Loucy (cell line): Measurements from ENCODE around the gene PCDHGA3.

Experiments used
- H2AFZ ChIP-seq: fragments of 200-600 bp; sonication (generic); 2 replicates; pipeline ENCODE4 v1.6.0; 2016; ENCODE audit warnings: antibody characterized with exemption, mild to moderate bottlenecking, low read length, moderate library complexity
- H3F3A ChIP-seq: fragments of 200-600 bp; 2 replicates; pipeline ENCODE4 v1.6.0; 2016; ENCODE audit warnings: antibody characterized with exemption, low read depth, mild to moderate bottlenecking
- H3K27me3 ChIP-seq: fragments of 200-600 bp; sonication (generic); 2 replicates; pipeline ENCODE4 v1.6.1; 2014; ENCODE audit warnings: low read length, mild to moderate bottlenecking; ENCODE audit not compliant: insufficient read depth, poor library complexity, severe bottlenecking
- H3K36me3 ChIP-seq: fragments of 200-600 bp; sonication (generic); 2 replicates; pipeline ENCODE4 v1.6.1; 2016; ENCODE audit warnings: low read length; ENCODE audit not compliant: insufficient read depth
- H3K4me1 ChIP-seq: fragments of 200-600 bp; sonication (generic); 2 replicates; pipeline ENCODE4 v1.5.1; 2014; ENCODE audit warnings: low read length, mild to moderate bottlenecking; ENCODE audit not compliant: insufficient read depth, poor library complexity, severe bottlenecking
- H3K4me2 ChIP-seq: fragments of 200-600 bp; sonication (generic); 2 replicates; pipeline ENCODE4 v1.6.0; 2014; ENCODE audit warnings: antibody characterized with exemption, low read length, low read depth, mild to moderate bottlenecking; ENCODE audit not compliant: poor library complexity, severe bottlenecking
- H3K4me3 ChIP-seq: fragments of 200-600 bp; sonication (generic); 2 replicates; pipeline ENCODE4 v1.5.1; 2014; ENCODE audit warnings: low read length, mild to moderate bottlenecking, mixed read lengths; ENCODE audit not compliant: poor library complexity, severe bottlenecking
- H3K79me2 ChIP-seq: fragments of 200-600 bp; sonication (generic); 2 replicates; pipeline ENCODE4 v1.6.1; 2014; ENCODE audit warnings: low read length; ENCODE audit not compliant: insufficient read depth
- H3K9ac ChIP-seq: fragments of 200-600 bp; sonication (generic); 2 replicates; pipeline ENCODE4 v1.6.0; 2014; ENCODE audit warnings: mild to moderate bottlenecking, low read depth, low read length, moderate library complexity; ENCODE audit not compliant: poor library complexity, severe bottlenecking
- H3K9me2 ChIP-seq: fragments of 200-600 bp; sonication (generic); replicated peaks from 2 replicates; pipeline ENCODE4 v1.6.1; 2016; ENCODE audit warnings: low read depth, low read length, mixed read lengths
- H3K9me3 ChIP-seq: fragments of 200-600 bp; sonication (generic); 2 replicates; pipeline ENCODE4 v1.6.1; 2014; ENCODE audit warnings: mild to moderate bottlenecking, antibody characterized with exemption, low read length, low read depth; ENCODE audit not compliant: insufficient read depth
- H4K20me1 ChIP-seq: fragments of 200-600 bp; sonication (generic); 2 replicates; pipeline ENCODE4 v1.6.0; 2014; ENCODE audit warnings: antibody characterized with exemption, low read length, mild to moderate bottlenecking; ENCODE audit not compliant: insufficient read depth, poor library complexity, severe bottlenecking
- EZH2phosphoT487 ChIP-seq: fragments of 200-600 bp; IDR thresholded peaks from 2 replicates; pipeline ENCODE4 v1.6.1; 2018; ENCODE audit warnings: antibody characterized with exemption, mild to moderate bottlenecking, moderate library complexity, borderline replicate concordance
- TF ChIP-seq, protein P1 (sequence below): fragments of 200-600 bp; sonication (generic); conservative IDR thresholded peaks from 2 replicates; pipeline ENCODE4 v1.5.1; 2014; ENCODE audit warnings: mild to moderate bottlenecking, antibody characterized with exemption, low read length

Gene PCDHGA3

DNA sequence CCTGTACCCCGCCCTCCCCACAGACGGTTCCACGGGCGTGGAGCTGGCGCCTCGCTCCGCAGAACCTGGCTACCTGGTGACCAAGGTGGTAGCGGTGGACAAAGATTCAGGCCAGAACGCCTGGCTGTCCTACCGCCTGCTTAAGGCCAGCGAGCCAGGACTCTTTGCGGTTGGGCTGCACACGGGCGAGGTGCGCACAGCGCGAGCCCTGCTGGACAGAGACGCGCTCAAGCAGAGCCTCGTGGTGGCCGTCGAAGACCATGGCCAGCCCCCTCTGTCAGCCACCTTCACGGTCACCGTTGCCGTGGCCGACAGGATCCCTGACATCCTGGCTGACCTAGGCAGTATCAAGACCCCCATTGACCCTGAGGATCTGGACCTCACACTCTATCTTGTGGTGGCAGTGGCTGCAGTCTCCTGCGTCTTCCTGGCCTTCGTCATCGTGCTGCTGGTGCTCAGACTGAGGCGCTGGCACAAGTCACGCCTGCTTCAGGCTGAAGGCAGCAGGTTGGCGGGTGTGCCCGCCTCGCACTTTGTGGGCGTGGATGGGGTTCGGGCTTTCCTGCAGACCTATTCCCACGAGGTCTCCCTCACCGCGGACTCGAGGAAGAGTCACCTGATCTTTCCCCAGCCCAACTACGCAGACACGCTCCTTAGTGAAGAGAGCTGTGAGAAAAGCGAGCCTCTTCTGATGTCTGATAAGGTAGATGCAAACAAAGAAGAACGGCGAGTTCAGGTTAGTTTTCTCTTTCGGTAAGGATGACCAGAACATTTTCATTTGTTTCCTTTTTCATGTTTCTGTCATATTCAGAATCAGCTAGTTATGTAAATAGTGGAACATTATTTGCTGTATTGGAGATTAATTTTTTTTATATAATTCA is 22.6 kb downstream of the PCDHGA3 start:
- Histone ChIP-seq H3K4me2 (no peak overlapping the region), H4K20me1 (no peaks in the 10 kb centered on the region), H2AFZ (no peak overlapping the region), H3K4me1 (no peaks in the 10 kb centered on the region), H3K79me2 (no peaks in the 10 kb centered on the region), H3K27me3 (no peaks in the 10 kb centered on the region), H3K9me2 (no peaks in the 10 kb centered on the region), H3F3A (no peaks in the 10 kb centered on the region), H3K9ac (no peak overlapping the region), H3K36me3 (no peaks in the 10 kb centered on the region), H3K4me3 (no peak overlapping the region), H3K9me3 (no peaks in the 10 kb centered on the region; the same call in 1 of the 2 replicates)
- no peak for TF ChIP-seq EZH2phosphoT487
- TF ChIP-seq, protein P1, sequence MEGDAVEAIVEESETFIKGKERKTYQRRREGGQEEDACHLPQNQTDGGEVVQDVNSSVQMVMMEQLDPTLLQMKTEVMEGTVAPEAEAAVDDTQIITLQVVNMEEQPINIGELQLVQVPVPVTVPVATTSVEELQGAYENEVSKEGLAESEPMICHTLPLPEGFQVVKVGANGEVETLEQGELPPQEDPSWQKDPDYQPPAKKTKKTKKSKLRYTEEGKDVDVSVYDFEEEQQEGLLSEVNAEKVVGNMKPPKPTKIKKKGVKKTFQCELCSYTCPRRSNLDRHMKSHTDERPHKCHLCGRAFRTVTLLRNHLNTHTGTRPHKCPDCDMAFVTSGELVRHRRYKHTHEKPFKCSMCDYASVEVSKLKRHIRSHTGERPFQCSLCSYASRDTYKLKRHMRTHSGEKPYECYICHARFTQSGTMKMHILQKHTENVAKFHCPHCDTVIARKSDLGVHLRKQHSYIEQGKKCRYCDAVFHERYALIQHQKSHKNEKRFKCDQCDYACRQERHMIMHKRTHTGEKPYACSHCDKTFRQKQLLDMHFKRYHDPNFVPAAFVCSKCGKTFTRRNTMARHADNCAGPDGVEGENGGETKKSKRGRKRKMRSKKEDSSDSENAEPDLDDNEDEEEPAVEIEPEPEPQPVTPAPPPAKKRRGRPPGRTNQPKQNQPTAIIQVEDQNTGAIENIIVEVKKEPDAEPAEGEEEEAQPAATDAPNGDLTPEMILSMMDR = no peak

DNA sequence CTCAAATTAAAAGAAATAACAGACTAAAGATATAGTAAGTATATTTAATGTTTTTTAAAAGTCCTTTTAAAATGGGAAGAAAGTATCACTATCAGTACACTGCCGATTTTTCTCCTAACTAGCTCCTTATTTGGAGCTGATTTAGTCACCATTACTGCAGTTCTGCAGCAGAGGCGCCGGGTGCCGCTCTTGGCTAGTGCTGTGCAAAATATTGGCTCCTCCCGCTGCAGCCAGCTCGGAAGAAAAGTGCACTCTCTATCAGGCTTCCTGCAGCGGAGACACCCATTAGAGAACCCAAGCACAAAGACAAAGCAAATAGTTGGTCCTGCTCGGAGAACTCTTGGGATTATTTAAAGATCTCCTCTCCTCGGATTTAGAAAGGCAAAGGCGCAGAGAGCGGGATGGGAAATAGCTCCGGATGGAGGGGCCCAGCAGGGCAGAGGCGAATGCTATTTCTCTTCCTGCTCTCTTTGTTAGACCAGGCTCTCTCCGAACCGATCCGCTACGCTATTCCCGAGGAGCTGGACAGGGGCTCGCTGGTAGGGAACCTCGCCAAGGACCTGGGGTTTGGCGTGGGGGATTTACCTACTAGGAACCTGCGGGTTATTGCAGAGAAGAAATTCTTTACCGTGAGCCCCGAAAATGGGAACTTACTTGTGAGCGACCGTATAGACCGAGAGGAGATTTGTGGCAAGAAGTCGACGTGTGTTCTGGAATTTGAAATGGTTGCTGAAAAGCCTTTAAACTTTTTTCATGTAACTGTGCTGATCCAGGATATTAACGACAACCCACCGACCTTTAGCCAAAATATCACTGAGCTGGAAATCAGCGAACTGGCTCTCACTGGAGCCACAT is 26.6 kb downstream of the PCDHGA3 start, which contains the start of gene PCDHGB3:
TSS of gene PCDHGB3 (plus strand) at position 249 of the 855 bp plus-strand sequence. CDS start at position 402, 153 bp downstream.
- H3K9me2 ChIP-seq = no peaks in the 10 kb centered on the region
- no peak within 1 kb of the TSS for H3K9ac ChIP-seq
- TF ChIP-seq EZH2phosphoT487 = no peak
- TF ChIP-seq, protein P1 = no peak
- no peaks in the 10 kb centered on the region for H3K36me3 ChIP-seq
- H4K20me1 ChIP-seq = no peaks in the 10 kb centered on the region
- no peak within 1 kb of the TSS for H2AFZ ChIP-seq
- no peaks in the 10 kb centered on the region for H3F3A ChIP-seq
- H3K79me2 ChIP-seq = no peaks in the 10 kb centered on the region
- no peak within 1 kb of the TSS for H3K4me2 ChIP-seq
- H3K9me3 ChIP-seq = peaks cover 2% of the 10 kb centered on the region; the same call in 1 of the 2 replicates
- no peaks in the 10 kb centered on the region for H3K27me3 ChIP-seq
- H3K4me1 ChIP-seq = no peaks in the 10 kb centered on the region
- H3K4me3 ChIP-seq = no peak within 1 kb of the TSS

DNA sequence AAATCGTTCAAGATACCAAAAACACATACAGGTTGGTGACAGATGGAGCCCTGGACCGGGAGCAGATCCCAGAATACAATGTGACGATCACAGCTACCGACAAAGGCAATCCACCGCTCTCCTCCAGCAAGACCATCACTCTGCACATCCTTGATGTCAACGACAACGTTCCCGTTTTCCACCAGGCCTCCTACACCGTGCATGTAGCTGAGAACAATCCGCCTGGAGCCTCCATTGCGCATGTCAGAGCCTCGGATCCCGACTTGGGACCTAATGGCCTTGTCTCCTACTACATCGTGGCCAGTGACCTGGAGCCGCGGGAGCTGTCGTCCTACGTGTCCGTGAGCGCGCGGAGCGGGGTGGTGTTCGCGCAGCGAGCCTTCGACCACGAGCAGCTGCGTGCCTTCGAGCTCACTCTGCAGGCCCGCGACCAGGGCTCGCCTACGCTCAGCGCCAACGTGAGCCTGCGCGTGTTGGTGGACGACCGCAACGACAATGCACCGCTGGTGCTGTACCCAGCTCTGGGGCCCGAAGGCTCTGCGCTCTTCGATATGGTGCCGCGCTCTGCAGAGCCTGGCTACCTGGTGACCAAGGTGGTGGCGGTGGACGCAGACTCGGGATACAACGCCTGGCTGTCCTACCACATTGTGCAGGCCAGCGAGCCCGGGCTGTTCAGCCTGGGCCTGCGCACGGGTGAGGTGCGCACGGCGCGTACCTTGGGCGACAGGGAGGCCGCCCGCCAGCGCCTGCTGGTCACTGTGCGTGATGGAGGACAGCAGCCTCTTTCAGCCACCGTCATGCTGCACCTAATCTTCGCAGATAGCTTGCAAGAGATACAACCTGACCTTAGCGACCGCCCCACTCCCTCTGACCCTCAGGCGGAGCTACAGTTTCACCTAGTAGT is 28.2 kb downstream of the PCDHGA3 start:
- Histone ChIP-seq H3K9ac (no peak overlapping the region), H3K9me3 (peaks cover 2% of the 10 kb centered on the region; the same call in 1 of the 2 replicates), H3K36me3 (no peaks in the 10 kb centered on the region), H3K9me2 (no peaks in the 10 kb centered on the region), H3K4me3 (no peak overlapping the region), H3K27me3 (no peaks in the 10 kb centered on the region), H4K20me1 (no peaks in the 10 kb centered on the region), H2AFZ (no peak overlapping the region), H3K4me1 (no peaks in the 10 kb centered on the region), H3K4me2 (no peak overlapping the region), H3F3A (no peaks in the 10 kb centered on the region), H3K79me2 (no peaks in the 10 kb centered on the region)
- TF ChIP-seq EZH2phosphoT487 = no peak
- TF ChIP-seq, protein P1 = no peak
